ENCODE measurements around the gene KRT84.
"Not testable (repeated sequence)": the region's sequence is repeated elsewhere in the genome, so short reads cannot be mapped to it uniquely, and the experiment has no call there.

Gene KRT84

DNA sequence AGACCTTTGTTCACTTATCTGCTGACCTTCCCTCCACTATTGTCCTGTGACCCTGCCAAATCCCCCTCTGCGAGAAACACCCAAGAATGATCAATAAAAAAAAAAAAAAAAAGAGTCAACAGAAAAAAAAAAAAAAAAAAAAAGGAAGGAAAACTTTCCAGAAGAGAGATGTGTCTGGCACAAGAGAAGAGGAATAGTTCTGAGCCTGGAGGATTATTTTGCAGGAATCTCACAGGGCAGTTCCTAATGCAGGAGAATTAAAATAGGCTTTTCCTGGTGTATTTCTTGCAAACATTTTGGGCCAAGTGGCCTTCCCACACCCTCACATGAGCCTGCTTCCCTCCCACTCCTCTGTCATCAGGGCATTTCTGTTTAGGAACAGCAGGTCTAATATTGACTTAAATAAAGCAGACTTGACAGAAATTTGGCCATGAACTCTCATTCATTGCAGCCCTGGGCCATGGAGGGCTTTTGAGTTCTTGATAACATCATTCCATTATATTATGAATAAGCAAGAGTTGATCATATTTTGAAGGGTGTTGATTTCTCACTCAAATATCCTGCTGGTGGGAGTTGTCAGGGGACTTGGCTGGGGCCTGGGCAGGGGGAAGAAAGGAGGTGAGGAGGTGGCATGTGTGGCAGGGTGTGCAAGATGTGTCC lies 25.3 kb upstream of the KRT84 start:
- not testable (repeated sequence) for DNase-seq

DNA sequence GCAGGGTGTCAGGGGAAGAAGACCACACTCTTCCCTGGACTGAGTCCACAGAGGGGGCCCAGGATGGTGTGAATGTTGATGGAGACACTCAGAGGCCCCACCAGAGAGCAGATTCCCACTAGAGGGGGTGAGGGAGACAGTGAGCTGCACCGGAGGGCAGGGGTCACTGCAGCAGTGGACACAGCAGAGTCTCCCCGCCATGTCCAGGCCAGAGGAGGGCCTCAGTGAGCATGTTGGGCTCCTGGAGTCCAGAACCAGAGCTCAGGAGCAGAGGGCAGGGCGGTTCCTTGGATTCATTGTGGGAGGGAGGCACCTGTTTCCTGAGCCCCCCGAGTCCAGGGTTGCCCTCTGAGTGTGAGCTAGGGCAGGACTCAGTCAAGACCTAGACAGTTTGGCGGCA lies 22.5 kb upstream of the KRT84 start:
- DNase-seq: no peak

DNA sequence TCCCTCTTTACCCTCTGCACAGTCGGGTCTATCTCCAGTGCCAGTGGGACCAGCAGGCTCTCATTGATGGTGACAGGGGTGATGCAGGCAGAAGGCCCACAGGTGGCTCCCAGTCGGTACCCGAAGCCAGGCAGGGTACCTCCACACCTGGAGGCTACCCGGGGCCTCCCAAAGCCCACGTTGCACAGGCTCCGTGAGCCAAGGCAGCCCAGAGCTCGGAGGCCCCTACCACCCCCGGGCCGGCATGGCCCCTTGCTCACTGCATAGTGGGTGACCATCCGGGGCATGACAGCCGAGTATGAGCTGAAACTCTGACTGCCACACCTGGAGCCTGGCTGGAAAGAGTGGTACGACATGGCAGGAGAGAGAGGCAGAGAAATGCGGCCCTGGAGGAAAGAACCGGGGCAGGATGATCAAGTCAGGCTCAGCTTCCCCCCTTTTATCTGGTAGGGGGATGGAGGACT lies 20.5 kb upstream of the KRT84 start, which contains the start of gene KRT82:
TSS of gene KRT82 (minus strand) at position 414 of the 464 bp plus-strand sequence. CDS start at position 356, 58 bp downstream.
- DNase-seq: no peak

DNA sequence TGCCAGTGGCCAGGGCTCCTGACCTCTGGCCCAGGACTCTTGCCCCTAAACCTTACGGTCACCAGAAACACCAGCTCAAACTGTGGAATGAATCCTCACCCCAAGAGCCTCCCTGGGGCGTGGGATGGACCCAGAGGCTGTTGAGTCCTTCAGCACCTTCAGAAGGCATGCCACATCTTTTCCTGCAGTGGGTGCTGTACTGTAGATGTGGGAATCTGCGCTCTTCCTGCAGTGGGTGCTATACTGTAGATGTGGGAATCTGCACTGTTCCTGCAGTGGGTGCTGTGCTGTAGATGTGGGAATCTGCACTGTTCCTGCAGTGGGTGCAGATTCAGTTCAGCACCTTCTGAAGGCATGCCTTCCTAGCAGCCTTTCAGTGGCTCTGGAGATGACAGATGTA lies 19.5 kb upstream of the KRT84 start:
- no peak for DNase-seq

DNA sequence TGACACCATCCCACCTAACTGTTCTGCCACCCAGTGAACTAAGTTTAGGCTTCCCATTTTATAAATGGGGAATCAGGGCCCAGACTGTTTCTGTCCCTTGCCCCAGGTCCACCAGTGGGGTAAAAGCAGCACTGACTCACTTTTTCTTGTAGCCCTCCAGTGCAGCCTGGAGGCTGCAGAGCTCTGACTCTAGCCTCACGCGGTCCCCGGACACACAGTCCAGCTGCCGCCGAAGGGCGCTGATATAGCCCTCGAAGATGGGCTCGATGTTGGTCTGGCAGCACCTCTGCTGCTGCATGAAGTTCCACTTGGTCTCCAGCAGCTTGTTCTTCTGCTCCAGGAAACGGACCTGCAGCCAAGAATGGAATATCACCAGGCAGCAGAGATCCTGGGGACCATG lies 18.1 kb upstream of the KRT84 start:
- DNase-seq: no peak

DNA sequence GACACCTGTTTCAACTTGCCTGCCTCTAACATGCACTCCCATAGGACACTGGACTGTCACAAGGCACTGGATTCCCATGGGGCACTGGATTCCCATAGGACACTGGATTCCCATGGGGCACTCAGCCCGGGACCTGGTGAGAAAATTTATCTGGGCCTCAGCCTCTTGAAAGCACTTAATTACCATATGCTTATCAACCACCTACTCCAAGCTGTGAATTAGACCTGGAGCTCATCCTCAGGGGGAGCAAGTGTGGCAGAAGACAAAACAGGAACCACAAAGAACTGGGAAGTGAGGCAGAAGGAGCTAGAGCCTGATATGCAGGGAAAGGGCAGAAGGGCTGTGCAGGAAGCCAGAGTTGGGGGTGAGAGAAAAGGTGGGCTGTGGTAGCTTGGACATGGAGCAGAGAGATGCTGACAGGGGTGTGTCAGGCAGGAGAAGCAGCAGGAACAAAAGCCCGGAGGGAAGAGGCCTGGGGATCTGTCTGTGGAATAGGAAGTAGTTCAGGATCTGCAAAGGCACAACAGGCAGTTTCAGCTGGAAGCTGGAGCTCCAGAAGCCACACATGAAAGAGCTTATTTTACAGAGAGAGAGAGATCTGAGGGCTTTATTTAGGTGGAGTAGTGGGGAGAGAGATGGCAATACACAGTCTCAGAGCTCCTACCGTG lies 17.6 kb upstream of the KRT84 start:
- DNase-seq: no peak

DNA sequence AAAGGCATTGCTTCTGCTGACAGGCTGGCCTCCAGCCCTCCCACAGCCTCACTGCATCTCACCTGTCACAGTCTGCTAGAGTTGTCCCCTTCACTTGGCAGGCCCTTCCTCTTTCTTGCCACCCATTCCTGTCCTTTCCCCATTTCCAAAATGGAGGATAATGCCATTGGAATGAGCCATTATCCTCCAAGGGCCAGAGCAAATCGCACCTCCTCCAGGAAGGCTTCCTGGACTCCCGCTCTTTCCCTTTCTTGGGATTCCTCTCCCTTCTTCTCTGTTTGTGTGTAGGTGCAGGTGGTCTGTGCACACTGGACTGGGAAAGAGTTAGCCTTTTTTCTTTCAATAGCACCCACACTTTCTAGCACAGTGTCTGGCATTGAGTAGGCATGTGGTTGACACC lies 16.9 kb upstream of the KRT84 start:
- no peak for DNase-seq

DNA sequence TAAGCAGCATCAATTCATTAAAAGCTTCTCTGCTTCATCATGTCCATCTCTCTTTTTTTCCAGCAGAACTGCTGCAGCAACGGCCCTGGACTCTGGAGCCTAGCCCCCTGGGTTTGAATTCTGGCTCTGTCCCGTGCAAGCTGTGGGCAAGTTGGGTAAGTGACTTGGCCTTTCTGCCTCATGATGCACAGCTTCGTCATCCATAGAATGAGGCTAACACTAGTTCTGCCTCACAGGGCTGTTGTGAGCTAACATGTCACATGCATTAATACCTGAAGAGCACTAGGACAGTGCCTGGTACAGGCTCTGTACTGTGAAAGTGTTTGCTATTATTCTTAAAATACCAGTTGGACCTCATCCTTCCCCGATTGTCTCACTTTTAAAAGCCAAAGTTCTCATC lies 16.5 kb upstream of the KRT84 start:
- no peak for DNase-seq

DNA sequence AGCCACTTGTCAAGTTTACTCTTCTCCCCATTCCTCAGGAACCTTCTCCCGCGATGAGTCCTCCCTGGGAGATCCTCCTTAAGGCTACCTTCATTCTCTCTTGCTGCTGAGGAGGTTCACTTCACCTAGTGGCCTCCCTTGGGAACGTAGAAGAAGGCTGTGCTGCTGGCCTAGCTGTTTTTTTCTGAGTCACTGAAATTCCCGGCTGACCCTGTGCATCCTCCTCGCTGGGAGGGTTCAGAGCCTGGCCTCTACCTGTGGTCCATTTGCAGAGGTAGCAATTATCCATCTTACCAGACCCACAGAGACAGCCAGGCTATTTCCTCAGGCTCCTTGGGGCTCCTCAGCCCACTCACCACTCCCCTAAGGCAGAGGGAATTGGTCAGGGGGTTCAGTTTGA lies 16.1 kb upstream of the KRT84 start:
- no peak for DNase-seq

DNA sequence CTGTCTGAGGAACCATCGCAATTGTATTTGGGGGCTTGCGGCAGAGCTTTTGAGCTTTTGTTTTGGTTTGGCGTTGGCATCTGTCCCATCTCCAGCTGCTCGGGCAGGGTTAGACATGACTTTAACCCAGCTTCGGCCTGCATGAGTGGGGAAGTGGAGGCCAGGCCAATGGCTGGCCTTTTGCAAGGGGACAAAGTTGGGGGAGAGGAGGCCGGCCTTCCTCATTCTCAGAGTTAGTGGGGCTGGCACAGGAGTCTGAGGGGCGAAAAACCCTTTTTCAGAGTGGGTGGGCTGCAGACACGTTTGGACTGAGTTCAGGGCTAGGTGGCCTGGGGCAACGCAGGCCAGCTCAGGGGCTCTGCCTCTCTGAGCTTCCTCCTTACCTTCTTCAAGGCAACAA lies 15.5 kb upstream of the KRT84 start:
- no peak for DNase-seq

DNA sequence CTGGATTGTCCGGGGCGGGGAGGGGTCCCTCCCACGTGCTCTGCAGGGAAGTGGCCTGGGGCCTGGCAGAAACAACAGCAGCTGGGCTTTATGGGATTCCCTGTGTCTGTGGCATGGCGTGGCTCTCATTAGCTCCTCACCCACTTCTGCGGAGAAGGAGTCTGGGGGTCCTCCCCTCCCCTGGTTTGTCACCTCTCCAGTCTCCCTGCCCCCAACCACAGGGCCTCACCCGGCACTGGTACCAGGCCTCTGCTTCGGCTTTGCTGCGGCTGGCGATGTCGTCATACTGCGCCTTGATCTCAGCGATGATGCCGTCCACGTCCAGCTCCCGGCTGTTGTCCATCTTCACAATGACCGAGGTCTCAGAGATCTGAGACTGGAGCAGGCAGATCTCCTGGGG lies 14.3 kb upstream of the KRT84 start:
- no peak for DNase-seq

DNA sequence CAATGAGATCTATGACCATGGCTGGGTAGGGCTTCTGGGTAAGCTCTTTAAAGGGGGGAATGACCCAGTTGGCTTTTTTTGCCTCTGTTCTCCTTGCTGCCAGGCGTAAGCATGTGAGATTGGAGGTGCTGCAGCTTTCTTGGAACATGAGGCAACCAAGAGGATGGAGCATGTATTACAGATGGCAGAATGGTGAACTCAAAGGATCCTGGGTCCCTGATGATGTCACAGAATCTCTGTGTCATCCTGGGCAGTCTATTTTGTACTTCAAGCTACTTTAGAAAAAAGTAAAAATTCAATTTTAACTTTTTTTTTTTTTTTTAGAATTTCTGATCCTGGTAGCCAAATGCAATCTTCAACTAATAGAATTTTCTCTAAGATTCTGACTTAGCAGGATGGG lies 12.7 kb upstream of the KRT84 start:
- DNase-seq: no peak

DNA sequence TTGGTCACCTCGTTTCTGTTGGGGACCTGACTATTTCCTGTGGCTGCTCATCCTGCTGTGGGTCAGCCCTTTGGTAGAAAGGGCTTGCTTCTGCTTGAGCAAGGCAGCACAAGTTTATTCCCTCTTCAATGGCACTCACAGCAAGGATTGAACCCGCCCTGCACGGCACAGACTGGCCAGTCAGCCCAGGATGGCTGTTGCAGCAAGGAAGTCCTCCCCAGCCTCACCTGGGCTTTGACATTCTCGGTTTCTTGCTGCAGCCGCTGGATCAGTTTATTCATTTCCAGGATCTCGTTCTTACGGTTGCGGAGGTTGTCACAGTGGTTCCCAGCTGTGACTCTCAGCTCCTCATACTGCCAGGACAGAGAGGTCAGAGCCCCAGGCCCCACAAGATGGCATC lies 11.2 kb upstream of the KRT84 start:
- DNase-seq: no peak

DNA sequence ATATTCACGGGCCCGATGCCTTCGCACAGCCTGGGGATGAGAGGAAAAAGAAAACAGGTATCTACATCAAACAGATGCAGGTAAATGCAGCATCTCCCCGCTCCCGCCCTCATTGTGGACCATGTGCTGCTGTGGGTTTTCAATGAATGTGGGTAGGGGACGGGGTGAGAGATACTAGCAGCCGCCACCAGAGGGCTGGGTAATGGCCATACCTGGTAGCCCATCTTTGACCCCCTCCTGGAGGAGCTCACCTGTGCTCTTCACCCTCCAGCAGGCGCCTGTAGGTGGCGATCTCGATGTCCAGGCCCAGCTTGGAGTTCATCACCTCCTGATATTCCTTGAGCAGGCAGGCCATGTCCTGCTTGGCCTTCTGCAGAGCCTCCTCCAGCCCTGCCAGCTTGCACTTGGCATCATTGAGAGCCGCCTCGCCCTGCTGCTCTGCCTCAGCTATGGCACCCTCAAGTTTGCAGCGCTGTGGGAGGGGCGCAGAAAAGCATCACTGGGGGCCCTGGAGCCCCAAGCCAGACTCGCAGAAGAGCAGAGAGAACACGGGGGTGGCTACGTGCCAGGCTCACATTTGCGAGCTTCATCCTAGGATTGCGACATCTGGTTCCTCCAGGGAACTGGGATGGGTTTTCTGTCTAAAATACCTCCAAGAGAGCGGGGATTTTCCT lies 10.4 kb upstream of the KRT84 start:
- DNase-seq: no peak

DNA sequence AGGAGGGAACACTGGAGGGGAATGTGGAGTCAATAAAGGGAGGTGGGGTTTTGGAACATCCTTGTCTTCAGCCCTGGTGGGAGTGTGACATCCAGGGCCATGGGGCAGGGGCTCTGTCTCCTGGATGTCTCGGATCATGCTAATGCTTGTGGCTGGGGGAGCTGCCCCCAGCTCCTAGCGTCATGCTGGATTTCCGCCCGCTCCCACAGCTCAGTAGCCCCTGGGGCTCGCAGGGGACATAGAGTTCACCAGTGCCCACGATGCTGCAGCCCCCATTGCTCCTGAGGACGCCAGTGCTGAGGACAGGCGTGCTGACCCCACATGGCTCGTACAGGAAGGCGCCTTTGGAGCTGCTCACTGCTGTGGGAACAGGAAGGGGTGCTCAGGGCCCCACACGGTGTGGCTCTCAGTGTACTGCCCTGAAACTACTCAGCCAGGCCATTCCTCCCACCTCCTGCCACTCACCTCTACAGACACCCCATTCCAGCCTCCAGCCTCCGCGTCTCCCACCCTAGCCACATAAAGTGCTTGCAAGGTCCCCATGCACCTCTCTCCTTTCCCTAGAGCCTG lies 9.5 kb upstream of the KRT84 start:
- no peak for DNase-seq

DNA sequence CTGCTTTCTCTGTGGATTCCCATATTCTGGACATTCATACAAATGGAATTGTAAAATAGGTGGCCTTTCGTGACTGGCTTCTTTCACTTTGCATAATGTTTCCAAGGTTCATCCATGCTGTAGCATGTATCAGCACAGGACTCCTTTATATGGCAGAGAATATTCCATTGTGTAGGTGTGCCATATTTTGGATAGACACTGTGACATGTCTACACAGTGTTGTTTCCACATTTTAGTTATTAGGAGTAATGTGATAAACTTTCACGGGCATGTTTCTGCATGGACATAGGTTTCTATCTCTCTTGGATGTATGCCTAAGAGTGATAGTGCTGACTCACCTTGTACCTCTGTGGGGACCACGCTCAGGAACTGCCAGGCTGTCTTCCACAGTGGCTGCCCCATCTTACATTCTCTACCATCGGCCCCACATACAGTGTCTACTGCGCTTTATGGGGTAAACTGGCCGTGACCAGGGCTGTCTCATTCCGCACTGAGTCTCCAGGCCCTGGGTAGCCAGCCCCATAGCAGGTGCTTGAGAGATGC lies 7.1 kb upstream of the KRT84 start:
- no peak for DNase-seq

DNA sequence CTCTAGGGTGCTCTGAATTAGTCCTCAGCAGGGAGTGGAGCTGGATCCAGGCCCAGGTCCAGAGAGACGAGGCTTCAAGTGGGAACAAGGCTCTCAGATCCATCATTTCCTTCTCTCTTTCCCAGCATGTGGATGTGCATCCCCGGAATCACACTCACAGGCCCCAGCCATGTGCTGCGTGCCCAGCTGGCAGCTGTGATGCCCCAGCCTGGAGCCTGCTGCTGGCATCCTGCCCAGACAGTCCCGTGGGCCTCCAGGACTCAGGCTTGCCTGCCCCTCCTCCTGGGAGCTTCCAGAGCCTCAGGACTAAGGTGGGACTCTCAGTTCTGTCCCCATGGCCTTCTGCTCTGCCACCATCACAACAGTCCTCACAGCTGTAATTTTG lies 6.2 kb upstream of the KRT84 start:
- DNase-seq: no peak

DNA sequence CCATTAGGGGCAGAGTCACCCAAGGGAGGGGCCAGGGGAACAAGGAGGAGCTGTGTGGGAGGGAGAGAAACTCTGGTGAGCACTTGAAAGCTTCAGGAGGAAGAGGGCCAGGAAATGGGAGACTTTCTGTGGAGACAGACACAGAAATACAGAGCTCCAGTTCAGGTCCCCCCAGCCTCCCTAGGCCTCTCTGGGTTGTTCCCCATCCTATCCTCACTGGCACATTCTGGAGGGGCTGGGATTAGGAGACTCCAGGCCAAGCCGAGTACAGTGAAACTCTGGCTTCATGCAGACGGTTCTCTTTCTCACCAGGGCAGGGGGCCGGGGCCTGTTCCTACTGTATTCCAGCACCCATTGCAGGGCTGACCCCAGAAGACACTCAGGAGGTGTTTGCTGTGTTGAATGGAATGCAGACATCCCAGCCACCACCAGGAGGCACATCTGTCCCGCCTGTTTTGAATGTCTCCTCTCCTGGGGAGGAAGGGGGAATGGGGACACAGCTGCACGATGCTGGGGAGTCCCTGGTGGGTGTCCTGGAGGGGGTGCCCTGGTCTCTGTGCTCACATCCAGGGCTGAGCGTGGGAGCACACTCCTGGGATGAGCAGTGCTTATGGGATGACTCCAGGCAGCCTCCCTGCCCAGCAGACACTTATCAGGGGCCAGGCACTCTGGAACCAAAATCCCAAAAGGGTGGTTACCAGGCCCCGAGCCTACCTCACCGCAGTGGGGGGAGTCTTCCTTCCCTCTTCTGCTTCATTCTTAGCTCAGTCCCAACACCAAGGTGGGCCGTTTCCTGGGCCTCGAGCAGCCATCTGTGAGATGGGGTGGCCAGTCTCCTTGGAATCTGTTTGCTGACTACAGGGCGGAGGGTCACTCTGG lies 5.5 kb upstream of the KRT84 start:
- DNase-seq: no peak

DNA sequence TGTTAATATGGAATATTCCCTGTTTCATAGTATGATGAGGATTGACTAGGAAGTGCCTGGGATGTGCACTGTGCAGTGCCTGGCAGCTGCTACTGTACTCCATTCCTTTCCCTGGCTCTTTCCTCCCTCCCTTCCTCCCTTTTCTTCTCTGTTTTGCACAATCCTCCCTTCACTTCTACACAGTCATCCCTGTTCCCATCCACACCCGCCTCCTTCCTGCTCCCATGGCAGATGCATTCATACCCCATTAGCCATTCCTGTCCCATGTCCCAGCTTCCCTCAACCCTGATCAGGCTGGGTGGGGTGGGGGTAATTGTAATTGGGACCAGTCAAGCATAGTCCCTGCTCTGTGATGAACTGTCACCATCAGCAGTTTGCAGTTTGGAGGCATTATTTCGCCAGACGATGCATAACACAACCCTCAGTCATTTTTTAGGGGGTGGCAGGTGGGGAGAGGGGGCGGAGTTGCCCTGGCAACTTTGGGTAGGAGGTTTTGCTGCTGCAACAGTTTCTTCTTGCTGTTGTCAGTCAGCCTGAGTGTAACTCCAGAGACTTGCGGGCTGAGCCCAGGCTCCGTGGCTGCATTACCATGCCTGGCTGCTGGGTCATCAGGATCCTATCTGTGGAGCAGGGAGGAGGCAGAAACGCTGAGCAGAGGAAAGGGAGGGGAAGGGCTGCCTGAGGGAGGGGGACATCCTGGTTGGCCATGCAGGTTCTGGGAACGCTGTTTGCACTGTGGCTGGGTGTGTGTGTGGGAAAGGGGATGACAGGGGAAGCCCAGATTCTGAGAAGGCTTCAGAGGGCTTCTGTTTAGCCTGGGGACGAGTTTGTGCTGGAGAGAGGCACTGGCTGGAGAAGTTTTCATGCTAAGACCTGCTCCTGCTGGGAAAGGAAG lies 4.1 kb upstream of the KRT84 start:
- DNase-seq: no peak

DNA sequence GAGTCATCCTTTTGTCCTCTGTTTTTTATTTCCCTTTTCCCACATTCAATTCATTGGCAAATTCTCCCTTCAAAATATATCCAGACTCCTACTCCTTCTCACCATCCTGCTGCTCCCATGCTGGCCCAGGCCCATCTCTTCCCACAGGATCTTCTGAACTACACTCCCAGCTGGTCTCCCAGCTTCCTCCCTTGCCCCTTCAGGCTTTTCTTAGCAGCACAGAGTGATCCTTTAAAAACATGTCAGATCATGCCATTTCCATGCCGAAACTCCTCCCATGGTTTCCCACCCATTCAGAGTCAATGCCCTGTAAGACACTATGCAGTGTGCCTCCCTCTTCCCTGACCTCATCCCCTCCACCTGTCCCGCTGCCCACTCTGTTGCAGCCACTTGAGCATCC lies 2.4 kb upstream of the KRT84 start:
- no peak for DNase-seq

DNA sequence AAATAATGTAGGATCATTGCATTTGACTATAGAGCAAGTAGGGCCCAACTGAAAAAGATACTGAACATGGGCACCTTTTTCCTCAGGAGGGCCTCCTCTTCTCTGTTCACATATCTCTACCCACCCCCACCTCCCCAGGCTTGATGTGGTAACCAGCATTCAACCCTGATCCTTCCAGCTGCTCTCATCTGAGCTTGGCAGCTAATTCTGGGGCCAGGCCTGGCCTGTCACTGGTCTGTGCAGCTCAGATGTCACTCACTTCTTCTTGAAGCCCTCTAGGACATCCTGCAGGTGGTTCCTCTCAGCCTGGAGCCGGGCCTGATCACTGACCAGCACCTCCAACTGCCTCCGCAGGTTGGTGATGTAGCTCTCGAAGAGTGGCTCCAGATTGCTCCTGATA lies 2.1 kb downstream of the KRT84 start:
- DNase-seq: no peak

Data from activated gamma-delta T cell (primary cell).